Esophagus squamous epithelium (tissue), 4 donors: ENCODE results near the gene AKNA.

Experiments
- POLR2A ChIP-seq, 4 donors: fragments of 450-650 bp; IDR thresholded peaks; one replicate each; pipeline ENCODE4 v1.6.1; 2017; ENCODE audit warnings: antibody characterized with exemption in 4 of 4, mild to moderate bottlenecking in 4 of 4, moderate library complexity in 3 of 4
- TF ChIP-seq, protein P1 (sequence below), 6 experiments: fragments of 450-650 bp in 4 of 6; fragments of 200-600 bp in 2 of 6; sonication (generic) in 2 of 6; IDR thresholded peaks; one replicate each; pipeline ENCODE4 v1.5.1; 2016 to 2019; ENCODE audit warnings: antibody characterized with exemption in 6 of 6, mild to moderate bottlenecking in 4 of 6, moderate library complexity in 4 of 6

DNA sequence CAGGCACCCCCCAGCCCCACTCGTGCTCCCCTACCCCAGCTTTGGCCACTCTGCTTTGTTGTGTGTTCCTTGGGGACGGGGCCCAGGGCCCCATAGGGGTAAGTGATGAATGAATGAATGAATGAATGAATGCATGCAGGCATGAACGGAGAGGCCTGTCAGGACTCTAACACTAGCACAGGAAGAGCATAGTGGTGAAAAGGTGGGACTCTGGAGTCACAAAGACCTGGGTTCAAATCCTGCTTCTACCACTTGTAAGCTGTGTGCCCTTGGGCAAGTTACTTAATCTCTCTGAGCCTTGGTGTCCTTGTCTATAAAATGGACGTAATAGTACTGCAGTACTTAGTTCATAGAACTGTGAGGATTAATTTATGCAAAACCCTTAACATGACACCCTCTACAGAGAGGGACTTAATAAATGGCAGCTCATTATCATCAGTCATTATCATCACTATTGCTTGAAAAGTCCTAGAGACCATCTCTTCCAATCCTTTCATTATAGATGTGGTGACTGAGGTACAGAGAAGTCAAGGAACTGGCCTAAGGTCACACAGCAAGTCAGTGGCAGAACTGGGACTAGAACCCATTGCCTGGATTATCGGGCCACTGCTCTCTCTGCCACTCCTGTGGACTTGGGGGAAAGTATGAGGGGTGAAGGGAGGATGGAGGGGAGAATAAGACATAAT is 44.9 kb downstream of the AKNA start:
- TF ChIP-seq, protein P1, sequence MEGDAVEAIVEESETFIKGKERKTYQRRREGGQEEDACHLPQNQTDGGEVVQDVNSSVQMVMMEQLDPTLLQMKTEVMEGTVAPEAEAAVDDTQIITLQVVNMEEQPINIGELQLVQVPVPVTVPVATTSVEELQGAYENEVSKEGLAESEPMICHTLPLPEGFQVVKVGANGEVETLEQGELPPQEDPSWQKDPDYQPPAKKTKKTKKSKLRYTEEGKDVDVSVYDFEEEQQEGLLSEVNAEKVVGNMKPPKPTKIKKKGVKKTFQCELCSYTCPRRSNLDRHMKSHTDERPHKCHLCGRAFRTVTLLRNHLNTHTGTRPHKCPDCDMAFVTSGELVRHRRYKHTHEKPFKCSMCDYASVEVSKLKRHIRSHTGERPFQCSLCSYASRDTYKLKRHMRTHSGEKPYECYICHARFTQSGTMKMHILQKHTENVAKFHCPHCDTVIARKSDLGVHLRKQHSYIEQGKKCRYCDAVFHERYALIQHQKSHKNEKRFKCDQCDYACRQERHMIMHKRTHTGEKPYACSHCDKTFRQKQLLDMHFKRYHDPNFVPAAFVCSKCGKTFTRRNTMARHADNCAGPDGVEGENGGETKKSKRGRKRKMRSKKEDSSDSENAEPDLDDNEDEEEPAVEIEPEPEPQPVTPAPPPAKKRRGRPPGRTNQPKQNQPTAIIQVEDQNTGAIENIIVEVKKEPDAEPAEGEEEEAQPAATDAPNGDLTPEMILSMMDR (IDR thresholded peaks at IDR 0.05): no peak
- no peak for TF ChIP-seq POLR2A (IDR thresholded peaks at IDR 0.05)
